ENCODE data around the gene CCDC81. TPM values are rescaled to one million over a fixed set of nuclear protein-coding genes. Genes with fewer than 3 reads are reported as not detected.
"Not testable (repeated sequence)": the region's sequence is repeated elsewhere in the genome, so short reads cannot be mapped to it uniquely, and the experiment has no call there.

Gene CCDC81
- total RNA-seq, 2 donors from 2014 or later, result 0.67 to 2.8 TPM

DNA sequence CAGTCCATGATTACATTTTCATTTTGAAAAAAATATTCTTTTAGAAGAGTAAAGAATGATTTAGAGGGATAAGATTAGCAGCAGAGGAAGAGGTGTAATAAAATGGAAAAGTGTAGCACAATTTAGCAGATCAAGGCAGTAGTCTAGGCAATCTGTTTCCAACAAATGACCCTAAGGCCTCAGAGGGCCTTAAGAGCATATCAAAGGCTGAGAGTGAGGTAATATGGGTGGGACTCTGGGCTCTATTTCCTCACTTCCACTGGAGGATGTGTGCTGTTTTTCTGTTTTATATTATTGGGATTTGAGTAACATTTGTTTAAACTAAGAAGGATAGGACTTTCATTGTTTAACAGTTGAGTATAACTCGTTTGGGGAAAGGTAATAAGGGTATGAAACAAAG lies 28.8 kb downstream of the CCDC81 start:
- no peaks in the 10 kb centered on the region for H3K9me3 Mint-ChIP-seq
- DNase-seq (ENCODE audit: low spot score) (no peak), ATAC-seq (no peak)
- no peak overlapping the region for H3K4me3 Mint-ChIP-seq
- H3K4me1 Mint-ChIP-seq (ENCODE audit: low read depth in 2 of 2), result no peaks in the 10 kb centered on the region
- H3K27me3 Mint-ChIP-seq, result no peaks in the 10 kb centered on the region
- no peaks in the 10 kb centered on the region for H3K36me3 Mint-ChIP-seq
- no peak overlapping the region for H3K27ac Mint-ChIP-seq

DNA sequence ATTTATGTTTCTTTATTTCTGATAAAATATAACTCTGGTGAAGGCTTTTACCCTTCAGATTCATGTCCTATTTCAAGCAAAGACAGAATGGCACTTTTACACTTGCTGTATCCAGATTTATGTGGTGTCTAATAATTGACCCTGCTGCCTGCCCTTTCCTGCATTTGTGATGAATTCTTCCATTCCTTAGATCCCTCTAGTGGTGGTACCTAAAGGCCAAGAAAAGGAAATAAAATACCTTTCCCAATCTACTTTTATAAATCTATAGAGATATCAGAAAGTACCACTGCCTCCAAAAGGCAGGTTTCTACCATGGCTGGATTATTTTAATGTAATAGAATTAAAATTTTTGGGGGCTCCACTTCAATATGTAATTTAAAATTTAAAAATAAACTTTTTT lies 34.2 kb downstream of the CCDC81 start:
- H3K4me3 Mint-ChIP-seq, result no peak overlapping the region
- DNase-seq (ENCODE audit: low spot score) (no peak), ATAC-seq (no peak)
- H3K36me3 Mint-ChIP-seq, result no peaks in the 10 kb centered on the region
- no peaks in the 10 kb centered on the region for H3K9me3 Mint-ChIP-seq
- no peak overlapping the region for H3K27ac Mint-ChIP-seq
- no peaks in the 10 kb centered on the region for H3K4me1 Mint-ChIP-seq (ENCODE audit: low read depth in 2 of 2)
- H3K27me3 Mint-ChIP-seq, result no peaks in the 10 kb centered on the region

DNA sequence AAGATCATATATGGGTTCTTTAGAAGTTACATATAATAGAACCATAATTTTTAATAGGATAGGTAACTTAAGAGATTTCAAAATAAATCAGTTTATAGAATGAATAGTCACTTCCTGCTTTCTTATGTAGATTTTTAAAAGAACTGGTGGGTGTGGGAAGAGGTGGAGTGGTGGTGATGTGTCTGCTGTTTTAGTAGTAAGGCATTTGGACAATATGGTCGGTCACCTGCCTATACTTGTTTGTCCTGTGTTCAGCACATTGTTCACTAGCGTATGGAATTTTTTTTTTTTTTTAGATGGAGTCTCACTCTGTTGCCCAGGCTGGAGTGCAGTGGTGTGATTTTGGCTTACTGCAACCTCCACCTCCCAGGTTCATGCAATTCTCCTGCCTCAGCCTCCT lies 39.3 kb downstream of the CCDC81 start:
- Mint-ChIP-seq H3K4me1 (ENCODE audit: low read depth in 2 of 2) (peaks cover 0 to 6% of the 10 kb centered on the region in 2 donors), H3K27me3 (no peaks in the 10 kb centered on the region), H3K36me3 (no peaks in the 10 kb centered on the region), H3K27ac (no peak overlapping the region), H3K4me3 (no peak overlapping the region), H3K9me3 (no peaks in the 10 kb centered on the region)
- no peak for DNase-seq (ENCODE audit: low spot score)
- ATAC-seq, result no peak

DNA sequence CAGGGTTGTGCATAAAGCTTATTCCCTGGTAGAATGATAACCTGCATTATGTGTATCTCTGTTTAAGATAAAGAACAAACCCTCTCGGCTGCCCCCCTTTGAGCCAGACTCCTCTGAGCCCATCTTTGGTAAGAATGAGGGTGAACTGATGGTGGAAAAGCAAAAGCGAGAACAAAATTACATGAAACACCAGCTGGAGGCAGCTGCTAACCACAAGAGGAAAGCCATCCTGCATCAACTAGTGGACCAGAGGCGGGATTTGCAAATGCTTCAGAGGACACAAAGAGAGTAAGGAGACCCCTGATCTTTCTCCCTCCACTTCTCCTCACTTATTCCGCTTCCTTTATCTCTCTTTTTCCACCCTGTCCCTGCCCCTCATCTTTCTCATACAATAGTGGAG lies 40.3 kb downstream of the CCDC81 start:
- peaks cover 0 to 6% of the 10 kb centered on the region in 2 donors for H3K4me1 Mint-ChIP-seq (ENCODE audit: low read depth in 2 of 2)
- ATAC-seq, result no peak
- no peaks in the 10 kb centered on the region for H3K9me3 Mint-ChIP-seq
- no peak overlapping the region for H3K27ac Mint-ChIP-seq
- no peak overlapping the region for H3K4me3 Mint-ChIP-seq
- H3K36me3 Mint-ChIP-seq, result no peaks in the 10 kb centered on the region
- no peaks in the 10 kb centered on the region for H3K27me3 Mint-ChIP-seq
- no peak for DNase-seq (ENCODE audit: low spot score)

- DNase-seq (ENCODE audit: low spot score), result no peak
- Mint-ChIP-seq H3K27ac (no peak overlapping the region), H3K27me3 (no peaks in the 10 kb centered on the region)
These were observed 41.8 kb downstream of the CCDC81 start for GRCh38 chr11:86416494-86416893.

GRCh38 chr11:86416951-86417350 lies 42.3 kb downstream of the CCDC81 start:
- not testable (repeated sequence) for H3K4me3 Mint-ChIP-seq; DNase-seq (ENCODE audit: low spot score); H3K36me3 Mint-ChIP-seq; H3K27me3 Mint-ChIP-seq; H3K27ac Mint-ChIP-seq; H3K4me1 Mint-ChIP-seq (ENCODE audit: low read depth in 2 of 2); H3K9me3 Mint-ChIP-seq; ATAC-seq

More at GRCh38 chr11:86416494-86416893, 41.8 kb downstream of the CCDC81 start:
- Mint-ChIP-seq H3K36me3 (no peaks in the 10 kb centered on the region), H3K4me3 (no peak overlapping the region), H3K9me3 (no peaks in the 10 kb centered on the region), H3K4me1 (ENCODE audit: low read depth in 2 of 2) (peaks cover 0 to 6% of the 10 kb centered on the region in 2 donors)
- no peak for ATAC-seq

DNA sequence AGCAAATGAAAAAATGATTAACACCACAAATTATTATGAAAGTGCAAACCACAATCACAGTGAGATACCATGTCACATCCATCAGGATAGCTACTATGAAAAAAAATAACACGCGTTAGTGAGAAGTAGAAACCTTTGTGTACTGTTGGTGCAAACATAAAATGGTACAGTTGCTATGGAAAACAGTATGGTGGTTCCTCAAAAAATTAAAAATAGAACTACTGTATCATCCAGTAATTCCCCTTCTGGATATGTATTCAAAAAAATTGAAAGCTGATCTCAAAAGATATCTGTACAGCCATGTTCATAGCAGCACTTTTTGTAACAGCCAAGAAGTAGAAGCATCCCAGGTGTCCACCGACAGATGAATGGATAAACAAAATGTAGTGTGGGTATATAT lies 43.4 kb downstream of the CCDC81 start:
- Mint-ChIP-seq H3K27me3 (no peaks in the 10 kb centered on the region), H3K36me3 (no peaks in the 10 kb centered on the region), H3K27ac (no peak overlapping the region), H3K4me3 (no peak overlapping the region), H3K9me3 (no peaks in the 10 kb centered on the region), H3K4me1 (ENCODE audit: low read depth in 2 of 2) (peaks cover 0 to 6% of the 10 kb centered on the region in 2 donors)
- ATAC-seq (no peak), DNase-seq (ENCODE audit: low spot score) (no peak)

DNA sequence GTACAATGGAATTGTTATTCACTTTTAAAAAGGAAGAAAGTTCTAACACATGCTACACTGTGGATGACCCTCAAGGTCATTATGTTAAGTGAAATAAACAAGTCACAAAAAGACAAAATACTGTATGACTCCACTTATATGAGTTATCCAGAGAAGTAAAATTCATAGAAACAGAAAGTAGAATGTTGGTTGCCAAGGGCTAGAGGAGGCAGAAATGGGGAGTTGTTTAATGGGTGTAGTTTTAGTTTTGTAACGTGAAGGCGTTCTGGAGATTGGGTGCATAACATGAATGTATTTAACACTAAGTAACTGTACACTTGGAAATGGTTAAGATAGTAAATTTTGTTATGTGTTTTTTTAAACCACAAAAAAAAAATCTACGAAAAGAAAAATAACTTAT lies 43.8 kb downstream of the CCDC81 start:
- Mint-ChIP-seq H3K27ac (no peak overlapping the region), H3K9me3 (no peaks in the 10 kb centered on the region), H3K4me3 (no peak overlapping the region), H3K27me3 (no peaks in the 10 kb centered on the region), H3K4me1 (ENCODE audit: low read depth in 2 of 2) (peaks cover 0 to 6% of the 10 kb centered on the region in 2 donors), H3K36me3 (no peaks in the 10 kb centered on the region)
- ATAC-seq (peak in 1 of 2 donors; percentile 27), DNase-seq (ENCODE audit: low spot score) (no peak)

- peak; percentile 43 to 65 for ATAC-seq
- no peak for DNase-seq (ENCODE audit: low spot score)
- no peak overlapping the region for H3K4me3 Mint-ChIP-seq
- H3K27me3 Mint-ChIP-seq, result no peaks in the 10 kb centered on the region
- H3K4me1 Mint-ChIP-seq (ENCODE audit: low read depth in 2 of 2), result peaks cover 0 to 6% of the 10 kb centered on the region in 2 donors
- H3K9me3 Mint-ChIP-seq, result no peaks in the 10 kb centered on the region
- no peaks in the 10 kb centered on the region for H3K36me3 Mint-ChIP-seq
- no peak overlapping the region for H3K27ac Mint-ChIP-seq
These were observed 44.2 kb downstream of the CCDC81 start for GRCh38 chr11:86418917-86419316.

- DNase-seq (ENCODE audit: low spot score), result no peak
- no peak overlapping the region for H3K27ac Mint-ChIP-seq
- H3K27me3 Mint-ChIP-seq, result no peaks in the 10 kb centered on the region
- no peaks in the 10 kb centered on the region for H3K36me3 Mint-ChIP-seq
- H3K4me3 Mint-ChIP-seq, result no peak overlapping the region
- H3K4me1 Mint-ChIP-seq (ENCODE audit: low read depth in 2 of 2), result peaks cover 0 to 3% of the 10 kb centered on the region in 2 donors
- H3K9me3 Mint-ChIP-seq, result no peaks in the 10 kb centered on the region
- ATAC-seq, result no peak
These were observed 47.3 kb downstream of the CCDC81 start for GRCh38 chr11:86421946-86422345.

DNA sequence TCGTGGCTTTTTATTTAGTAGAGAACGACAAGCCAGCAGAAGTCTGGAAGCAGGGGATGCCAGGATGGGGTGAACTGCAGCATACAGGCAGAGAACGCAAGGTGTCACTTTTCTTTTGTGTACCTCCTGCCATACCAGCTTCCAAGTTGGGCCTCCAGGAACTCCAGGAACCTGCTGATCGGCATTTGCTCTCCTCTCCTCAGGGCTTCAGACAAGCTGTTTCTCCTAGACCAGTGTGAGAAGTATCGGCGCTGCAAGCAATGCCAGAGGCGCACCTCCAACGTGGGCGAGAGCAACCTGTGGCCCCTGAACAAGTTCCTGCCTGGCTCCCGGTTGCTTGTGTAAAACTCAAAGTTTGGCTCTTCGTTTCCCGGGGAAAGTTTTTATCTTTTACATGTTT lies 47.7 kb downstream of the CCDC81 start:
- ATAC-seq (no peak), DNase-seq (ENCODE audit: low spot score) (no peak)
- H3K9me3 Mint-ChIP-seq, result no peaks in the 10 kb centered on the region
- H3K27me3 Mint-ChIP-seq, result no peaks in the 10 kb centered on the region
- H3K36me3 Mint-ChIP-seq, result no peaks in the 10 kb centered on the region
- no peak overlapping the region for H3K4me3 Mint-ChIP-seq
- peaks cover 0 to 3% of the 10 kb centered on the region in 2 donors for H3K4me1 Mint-ChIP-seq (ENCODE audit: low read depth in 2 of 2)
- H3K27ac Mint-ChIP-seq, result no peak overlapping the region

GRCh38 chr11:86423488-86423887 lies 48.8 kb downstream of the CCDC81 start:
- not testable (repeated sequence) for ATAC-seq; H3K36me3 Mint-ChIP-seq; H3K4me3 Mint-ChIP-seq; DNase-seq (ENCODE audit: low spot score); H3K4me1 Mint-ChIP-seq (ENCODE audit: low read depth in 2 of 2); H3K9me3 Mint-ChIP-seq; H3K27ac Mint-ChIP-seq; H3K27me3 Mint-ChIP-seq

DNA sequence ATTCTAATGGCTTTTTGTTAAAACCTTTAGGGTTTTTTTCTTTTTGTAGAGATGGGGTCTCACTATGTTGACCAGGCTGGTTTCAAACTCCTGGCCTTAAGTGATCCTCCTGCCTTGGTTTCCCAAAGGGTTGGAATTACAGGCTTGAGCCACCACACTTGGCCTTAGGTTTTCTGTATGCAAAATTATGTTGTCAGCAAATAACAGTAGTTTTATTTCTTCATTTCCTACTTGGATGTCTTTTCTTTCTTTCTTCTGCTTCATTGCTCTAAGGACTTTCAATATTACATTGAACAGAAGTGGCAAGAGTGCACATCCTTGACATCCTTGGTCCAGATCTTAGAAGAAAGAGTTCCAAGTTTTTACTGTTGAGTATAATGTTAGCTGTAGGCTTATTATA lies 52.8 kb downstream of the CCDC81 start:
- no peak overlapping the region for H3K4me3 Mint-ChIP-seq
- no peaks in the 10 kb centered on the region for H3K9me3 Mint-ChIP-seq
- ATAC-seq (no peak), DNase-seq (ENCODE audit: low spot score) (no peak)
- peaks cover 0 to 2% of the 10 kb centered on the region in 2 donors for H3K27me3 Mint-ChIP-seq
- H3K4me1 Mint-ChIP-seq (ENCODE audit: low read depth in 2 of 2), result no peaks in the 10 kb centered on the region
- H3K27ac Mint-ChIP-seq, result no peak overlapping the region
- no peaks in the 10 kb centered on the region for H3K36me3 Mint-ChIP-seq

- ATAC-seq (peak in 1 of 2 donors; percentile 66), DNase-seq (ENCODE audit: low spot score) (no peak)
- Mint-ChIP-seq H3K4me1 (ENCODE audit: low read depth in 2 of 2) (no peaks in the 10 kb centered on the region), H3K27me3 (peaks cover 0 to 2% of the 10 kb centered on the region in 2 donors), H3K36me3 (no peaks in the 10 kb centered on the region), H3K27ac (no peak overlapping the region), H3K9me3 (no peaks in the 10 kb centered on the region), H3K4me3 (no peak overlapping the region)
These were observed 56.6 kb downstream of the CCDC81 start for GRCh38 chr11:86431258-86431657.

GRCh38 chr11:86433361-86434095 lies 58.8 kb downstream of the CCDC81 start:
- ATAC-seq; H3K9me3 Mint-ChIP-seq; H3K4me3 Mint-ChIP-seq; H3K4me1 Mint-ChIP-seq (ENCODE audit: low read depth in 2 of 2); DNase-seq (ENCODE audit: low spot score); H3K27me3 Mint-ChIP-seq; H3K36me3 Mint-ChIP-seq; H3K27ac Mint-ChIP-seq: not testable (repeated sequence)
